ENCODE data around the gene RPP14.

RPP14 gene

GRCh38 chr3:58305882-58306711 lies at the start of gene RPP14, which contains the start of gene HTD2:
Gene RPP14 (plus strand): TSS chr3:58306245. CDS start chr3:58310330, 4,085 bp downstream.
Gene HTD2 (plus strand): TSS chr3:58306520. CDS start chr3:58317614, 11,094 bp downstream.
- peak; percentile 93 for TF ChIP-seq CTCF (IDR thresholded peaks at IDR 0.05; ENCODE audit: insufficient read depth, missing control alignments)
- no peak for FAIRE-seq
- peak; percentile 81 for DNase-seq (ENCODE audit: insufficient read length, low spot score)

- FAIRE-seq (no peak), DNase-seq (ENCODE audit: insufficient read length, low spot score) (no peak)
- no peak for TF ChIP-seq CTCF (IDR thresholded peaks at IDR 0.05; ENCODE audit: insufficient read depth, missing control alignments)
Measured at GRCh38 chr3:58256511-58256910, 49.5 kb upstream of the RPP14 start.

- no peak for TF ChIP-seq CTCF (IDR thresholded peaks at IDR 0.05; ENCODE audit: insufficient read depth, missing control alignments)
- no peak for DNase-seq (ENCODE audit: insufficient read length, low spot score)
- no peak for FAIRE-seq
Measured at GRCh38 chr3:58258392-58259055, 47.5 kb upstream of the RPP14 start.

GRCh38 chr3:58260261-58260731 lies 45.7 kb upstream of the RPP14 start:
- no peak for TF ChIP-seq CTCF (IDR thresholded peaks at IDR 0.05; ENCODE audit: insufficient read depth, missing control alignments)
- FAIRE-seq: no peak
- DNase-seq (ENCODE audit: insufficient read length, low spot score): no peak

- no peak for DNase-seq (ENCODE audit: insufficient read length, low spot score)
- TF ChIP-seq CTCF (IDR thresholded peaks at IDR 0.05; ENCODE audit: insufficient read depth, missing control alignments): no peak
- FAIRE-seq: no peak
Measured at GRCh38 chr3:58260733-58261132, 45.3 kb upstream of the RPP14 start.

- TF ChIP-seq CTCF (IDR thresholded peaks at IDR 0.05; ENCODE audit: insufficient read depth, missing control alignments): no peak
- FAIRE-seq (no peak), DNase-seq (ENCODE audit: insufficient read length, low spot score) (no peak)
Measured at GRCh38 chr3:58261954-58262666, 43.9 kb upstream of the RPP14 start.
